Measurements from ENCODE around the gene DHRS3. TPM values are rescaled to one million over a fixed set of nuclear protein-coding genes. Genes with fewer than 3 reads are reported as not detected.

Gene DHRS3
- total and polyA plus RNA-seq, 2 of the 13 experiments (the other 11 are each of a cell fraction or from before 2014, with no cell fraction given), result 48.5 to 90.5 TPM

GRCh38 chr1:12546771-12547585, 71.0 kb downstream of the DHRS3 start:
- in situ Hi-C loops (cut with HindIII; ENCODE audit: extremely low pct_ligation_motif_present, low pct_unique_long_range_greater_than_20kb), result no loop called here
- CTCF ChIA-PET (ENCODE audit: low intra/inter-chr PET ratio, low total read pairs), result no interaction called here
- H3K27me3 ChIP-seq (ENCODE audit: control insufficient read depth in 1 of 2, insufficient read depth in 2 of 2, low read length in 2 of 2), result peaks cover 2 to 19% of the 10 kb centered on the region in 2 experiments; a peak in 2 of 5 replicates
- TF ChIP-seq ZNF629 (CRISPR knock-in tag; conservative IDR thresholded peaks at IDR 0.05) (peak; percentile 67; the same call in 1 of the 2 replicates), ZNF800 (CRISPR knock-in tag; IDR thresholded peaks at IDR 0.05) (no peak)
- H3K36me3 ChIP-seq (replicated peaks in 1 of 2; ENCODE audit: control insufficient read depth in 1 of 2, insufficient read depth in 2 of 2, low read length in 2 of 2), result no peaks in the 10 kb centered on the region
- no peak overlapping the region for H3K27ac ChIP-seq (ENCODE audit: extremely low read length, insufficient read depth, low read length)
- POLR2A ChIA-PET, result interaction anchor here (0.6 to 1.2 kb wide), 3 partner anchors 9 to 71 kb away, joined by 3 read pairs; partner anchors contain the start of gene DHRS3
- BruUV-seq (replicated peaks), result no TSS peak
- intact Hi-C loops (cut with micrococcal nuclease; ENCODE audit: unreplicated experiment), result no loop called here
- no peaks in the 10 kb centered on the region for H3K79me2 ChIP-seq (ENCODE audit: insufficient read depth, low read length)
- no peak overlapping the region for H3K4me2 ChIP-seq (ENCODE audit: low read depth, low read length)
- FAIRE-seq, result no peak
- DNase-seq (ENCODE audit: low spot score), result no peak
- no peak overlapping the region for H2AFZ ChIP-seq (ENCODE audit: low read length)
- H3K4me1 ChIP-seq (ENCODE audit: insufficient read depth, low read length), result peaks cover 61% of the 10 kb centered on the region
- no peak overlapping the region for H3K4me3 ChIP-seq (replicated peaks in 1 of 3; ENCODE audit: insufficient read depth in 1 of 3, low read depth in 2 of 3, low read length in 3 of 3)
- no peaks in the 10 kb centered on the region for H4K20me1 ChIP-seq (ENCODE audit: insufficient read depth, low read length)
- H3K9me3 ChIP-seq (ENCODE audit: low read length), result no peaks in the 10 kb centered on the region
- WGBS (ENCODE audit: low lambda C conversion rate), result 70% methylated on average over 12 of the region's 17 CpGs
- ATAC-seq, result no peak
- no peak overlapping the region for H3K9ac ChIP-seq (ENCODE audit: insufficient read depth, low read depth, low read length)

- Histone ChIP-seq H3K27me3 (ENCODE audit: control insufficient read depth in 1 of 2, insufficient read depth in 2 of 2, low read length in 2 of 2) (peaks cover 2 to 31% of the 10 kb centered on the region in 2 experiments; a peak in 2 of 5 replicates), H3K36me3 (replicated peaks in 1 of 2; ENCODE audit: control insufficient read depth in 1 of 2, insufficient read depth in 2 of 2, low read length in 2 of 2) (no peaks in the 10 kb centered on the region), H3K4me1 (ENCODE audit: insufficient read depth, low read length) (peaks cover 64% of the 10 kb centered on the region), H3K79me2 (ENCODE audit: insufficient read depth, low read length) (no peaks in the 10 kb centered on the region), H3K9ac (ENCODE audit: insufficient read depth, low read depth, low read length) (no peak overlapping the region), H3K9me3 (ENCODE audit: low read length) (no peaks in the 10 kb centered on the region), H3K4me2 (ENCODE audit: low read depth, low read length) (no peak overlapping the region), H2AFZ (ENCODE audit: low read length) (no peak overlapping the region), H3K27ac (ENCODE audit: extremely low read length, insufficient read depth, low read length) (no peak overlapping the region), H4K20me1 (ENCODE audit: insufficient read depth, low read length) (no peaks in the 10 kb centered on the region), H3K4me3 (replicated peaks in 1 of 3; ENCODE audit: insufficient read depth in 1 of 3, low read depth in 2 of 3, low read length in 3 of 3) (no peak overlapping the region)
- ATAC-seq (no peak), DNase-seq (ENCODE audit: low spot score) (no peak), FAIRE-seq (no peak)
- 45% methylated on average over 8 of the region's 8 CpGs for WGBS (ENCODE audit: low lambda C conversion rate)
- ChIA-PET CTCF (ENCODE audit: low intra/inter-chr PET ratio, low total read pairs) (no interaction called here), POLR2A (no interaction called here)
- intact Hi-C loops (cut with micrococcal nuclease; ENCODE audit: unreplicated experiment) (no loop called here), in situ Hi-C loops (cut with HindIII; ENCODE audit: extremely low pct_ligation_motif_present, low pct_unique_long_range_greater_than_20kb) (no loop called here)
- TF ChIP-seq RBM39 (IDR thresholded peaks at IDR 0.05; ENCODE audit: low read depth, low read length, poor library complexity, severe bottlenecking) (no peak), FLYWCH1 (CRISPR knock-in tag; IDR thresholded peaks at IDR 0.05) (no peak), JARID2 (CRISPR knock-in tag; IDR thresholded peaks at IDR 0.05; ENCODE audit: insufficient replicate concordance) (no peak), ATF1 (CRISPR knock-in tag; IDR thresholded peaks at IDR 0.05) (no peak), ZNF841 (CRISPR knock-in tag; IDR thresholded peaks at IDR 0.05; ENCODE audit: borderline replicate concordance) (no peak), SRF (IDR thresholded peaks at IDR 0.05; ENCODE audit: low read depth, low read length) (no peak), GPBP1L1 (CRISPR knock-in tag; IDR thresholded peaks at IDR 0.05) (no peak), KAT2B (IDR thresholded peaks at IDR 0.05; ENCODE audit: borderline replicate concordance, low read depth, low read length) (no peak), NCOA5 (CRISPR knock-in tag; IDR thresholded peaks at IDR 0.05) (no peak), ZNF703 (CRISPR knock-in tag; IDR thresholded peaks at IDR 0.05; ENCODE audit: borderline replicate concordance) (no peak), ZFX (CRISPR knock-in tag; IDR thresholded peaks at IDR 0.05; ENCODE audit: low read depth) (no peak)
- BruUV-seq (replicated peaks), result no TSS peak
These were observed 73.0 kb downstream of the DHRS3 start for GRCh38 chr1:12544992-12545391.
